Measurements from ENCODE around the gene CPVL. TPM values are rescaled to one million over a fixed set of nuclear protein-coding genes. Genes with fewer than 3 reads are reported as not detected.

CPVL gene
- polyA plus RNA-seq (ENCODE audit: low read depth in 6 of 6) = 1 to 10 TPM in 5 of 6 donors, under 1 TPM in 1; 0.82 to 5.5 (median 2.0) TPM

DNA sequence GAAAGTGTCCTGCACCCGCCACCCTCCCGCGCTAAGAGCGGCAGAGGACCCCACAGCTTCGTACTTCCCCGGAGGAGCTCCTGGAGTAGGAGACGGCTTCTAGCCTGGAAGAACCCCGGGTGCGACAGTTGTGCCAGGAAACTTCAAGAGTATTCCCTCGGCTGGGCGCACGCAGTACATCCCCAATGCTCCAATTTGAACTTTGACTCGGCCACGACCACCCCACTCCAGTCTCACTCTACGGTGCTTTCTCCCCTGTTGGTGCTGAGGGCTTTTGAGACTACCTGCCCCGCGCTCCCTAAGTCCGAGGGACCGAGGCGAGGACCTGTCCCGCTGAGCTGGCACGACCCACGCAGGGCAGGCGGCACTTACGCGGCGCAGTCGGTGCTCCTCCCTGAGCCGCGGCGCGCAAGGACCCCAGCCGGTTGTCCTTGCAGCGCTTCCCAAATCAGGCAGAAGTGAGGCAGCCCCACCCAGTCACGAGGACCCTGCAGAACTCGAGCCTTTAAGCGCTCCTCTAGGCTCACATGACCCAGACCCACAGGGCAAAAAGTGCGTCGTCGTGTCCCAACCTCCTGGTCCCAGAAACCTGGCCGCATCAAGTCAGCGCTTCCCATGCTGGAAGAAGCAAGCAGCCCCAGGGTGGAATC is at the start of gene CPVL:
Gene CPVL, minus strand, starts transcription at position 481 of the 650 bp plus-strand sequence. CDS start 25,476 bp downstream, outside the sequence.
- Mint-ChIP-seq H3K36me3 (no peaks in the 10 kb centered on the region), H3K4me1 (peaks cover 0 to 10% (median 0%) of the 10 kb centered on the region in 3 donors), H3K9me3 (peaks cover 0 to 2% (median 0%) of the 10 kb centered on the region in 7 donors), H3K27me3 (peaks cover 36 to 61% (median 43%) of the 10 kb centered on the region in 3 donors), H3K4me3 (peak within 1 kb of the TSS in 1 of 8 donors; percentile 58), H3K27ac (no peak within 1 kb of the TSS)
- DNase-seq (no peak), ATAC-seq (ENCODE audit: low read depth in 2 of 2) (no peak)

DNA sequence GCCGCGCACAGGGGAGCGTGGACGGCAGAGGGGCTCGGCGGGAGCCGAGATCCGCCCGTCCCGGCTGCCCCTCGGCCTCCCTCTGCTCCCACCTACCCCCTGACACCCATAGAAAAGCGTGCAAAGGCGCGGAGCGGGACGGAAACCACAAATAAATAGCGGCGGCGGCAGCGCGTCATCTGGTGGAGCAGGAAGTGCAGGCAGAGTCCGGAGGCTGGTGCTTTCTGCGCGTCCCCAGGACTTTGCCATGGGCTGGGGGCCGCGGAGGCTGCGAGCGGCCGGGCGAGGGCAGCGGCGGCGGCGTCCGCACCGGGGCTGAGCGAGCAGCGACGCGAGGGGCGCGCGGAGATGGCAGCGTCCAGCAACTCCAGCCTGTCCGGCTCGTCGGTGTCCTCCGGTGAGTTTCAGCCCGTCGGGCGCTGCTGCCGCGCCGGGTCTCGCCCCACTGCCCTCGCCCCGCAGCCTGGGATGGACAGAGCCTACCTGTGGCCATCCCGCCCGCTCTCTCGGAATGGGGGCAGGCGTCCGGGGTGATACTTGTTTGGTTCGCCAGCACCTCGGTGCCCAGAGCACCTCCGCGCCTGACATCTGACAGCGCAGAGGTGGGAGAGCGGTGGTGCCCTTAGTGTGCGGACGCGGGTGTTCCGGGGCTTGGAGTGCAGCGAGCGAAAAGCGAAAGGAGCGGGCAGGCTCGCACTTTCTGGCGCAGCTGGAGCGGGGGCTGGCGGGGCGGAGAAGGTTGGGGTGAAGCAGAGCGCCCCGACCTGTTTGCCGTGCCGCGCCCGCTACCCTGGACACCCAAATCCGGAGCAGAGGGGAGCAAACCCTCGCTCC is 48.5 kb upstream of the CPVL start, which contains the start of gene CHN2:
Gene CHN2, plus strand, starts transcription at position 182 of the 834 bp plus-strand sequence.
- no peaks in the 10 kb centered on the region for H3K36me3 Mint-ChIP-seq
- H3K4me1 Mint-ChIP-seq = peaks cover 8 to 21% (median 16%) of the 10 kb centered on the region in 3 donors
- ATAC-seq (ENCODE audit: low read depth in 2 of 2) = peak; percentile 57 to 68
- H3K4me3 Mint-ChIP-seq = peak within 1 kb of the TSS; percentile 54 to 90 (median 78)
- H3K27me3 Mint-ChIP-seq = peaks cover 64 to 78% (median 66%) of the 10 kb centered on the region in 3 donors
- peak; percentile 11 for DNase-seq
- H3K27ac Mint-ChIP-seq = peak within 1 kb of the TSS in 3 of 6 donors; percentile 10 to 49 (median 28)
- H3K9me3 Mint-ChIP-seq = no peaks in the 10 kb centered on the region

DNA sequence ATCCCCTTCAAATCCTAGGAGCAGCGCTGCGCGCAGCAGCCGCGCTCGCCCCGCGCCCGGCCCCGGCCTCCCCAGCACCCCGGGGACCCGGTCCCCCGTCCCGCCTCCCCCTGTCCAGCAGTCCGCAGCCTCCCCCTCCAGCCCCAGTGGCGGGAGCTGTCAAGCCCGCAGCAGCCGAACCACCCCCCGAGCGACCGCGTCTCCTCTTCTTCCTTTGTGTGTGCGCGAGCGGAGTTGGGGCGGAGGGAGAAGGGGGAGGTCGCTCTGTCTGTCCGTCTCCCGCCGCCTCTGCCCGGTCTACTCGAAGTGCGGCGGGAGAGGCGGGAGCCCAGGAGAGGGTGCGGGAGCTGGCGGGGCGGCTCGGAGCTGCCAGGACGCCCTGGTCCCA is 47.9 kb upstream of the CPVL start:
- ATAC-seq (ENCODE audit: low read depth in 2 of 2) = no peak
- Mint-ChIP-seq H3K36me3 (no peaks in the 10 kb centered on the region), H3K27me3 (peaks cover 68 to 82% (median 70%) of the 10 kb centered on the region in 3 donors), H3K27ac (no peak overlapping the region), H3K9me3 (no peaks in the 10 kb centered on the region), H3K4me3 (peak overlapping the region in 5 of 8 donors; percentile 54 to 79 (median 62)), H3K4me1 (peaks cover 11 to 21% (median 18%) of the 10 kb centered on the region in 3 donors)
- no peak for DNase-seq

GRCh38 chr7:29193316-29194205 is 47.2 kb upstream of the CPVL start:
- DNase-seq (no peak), ATAC-seq (ENCODE audit: low read depth in 2 of 2) (no peak)
- peaks cover 11 to 21% (median 18%) of the 10 kb centered on the region in 3 donors for H3K4me1 Mint-ChIP-seq
- peak overlapping the region in 2 of 6 donors; percentile 4 to 28 for H3K27ac Mint-ChIP-seq
- H3K9me3 Mint-ChIP-seq = no peaks in the 10 kb centered on the region
- H3K36me3 Mint-ChIP-seq = no peaks in the 10 kb centered on the region
- peak overlapping the region in 7 of 8 donors; percentile 17 to 82 (median 64) for H3K4me3 Mint-ChIP-seq
- H3K27me3 Mint-ChIP-seq = peaks cover 63 to 88% (median 75%) of the 10 kb centered on the region in 3 donors

DNA sequence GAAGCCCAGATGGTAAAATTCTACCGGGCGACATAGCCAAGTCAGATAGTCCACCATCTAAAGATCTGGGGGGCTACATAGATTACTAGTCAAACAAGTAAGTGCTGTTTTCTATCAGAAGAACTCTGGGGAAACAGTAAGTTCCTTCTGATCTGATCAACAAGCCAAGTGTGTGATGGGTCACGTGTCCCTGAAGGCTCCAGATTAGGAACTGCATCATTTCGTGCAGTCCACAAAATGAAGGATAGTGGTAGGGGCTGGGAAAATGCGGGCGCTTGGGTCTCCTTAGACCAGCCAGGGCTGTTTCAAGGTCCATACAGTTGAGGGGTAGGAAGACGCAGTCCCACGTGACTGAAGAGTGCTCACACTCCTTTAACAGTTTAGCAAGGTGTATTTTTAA is 46.5 kb upstream of the CPVL start:
- no peaks in the 10 kb centered on the region for H3K36me3 Mint-ChIP-seq
- peak overlapping the region in 1 of 6 donors; percentile 21 for H3K27ac Mint-ChIP-seq
- peaks cover 11 to 21% (median 18%) of the 10 kb centered on the region in 3 donors for H3K4me1 Mint-ChIP-seq
- no peaks in the 10 kb centered on the region for H3K9me3 Mint-ChIP-seq
- DNase-seq = no peak
- peaks cover 59 to 85% (median 72%) of the 10 kb centered on the region in 3 donors for H3K27me3 Mint-ChIP-seq
- ATAC-seq (ENCODE audit: low read depth in 2 of 2) = no peak
- H3K4me3 Mint-ChIP-seq = peak overlapping the region in 3 of 8 donors; percentile 24 to 50 (median 39)

DNA sequence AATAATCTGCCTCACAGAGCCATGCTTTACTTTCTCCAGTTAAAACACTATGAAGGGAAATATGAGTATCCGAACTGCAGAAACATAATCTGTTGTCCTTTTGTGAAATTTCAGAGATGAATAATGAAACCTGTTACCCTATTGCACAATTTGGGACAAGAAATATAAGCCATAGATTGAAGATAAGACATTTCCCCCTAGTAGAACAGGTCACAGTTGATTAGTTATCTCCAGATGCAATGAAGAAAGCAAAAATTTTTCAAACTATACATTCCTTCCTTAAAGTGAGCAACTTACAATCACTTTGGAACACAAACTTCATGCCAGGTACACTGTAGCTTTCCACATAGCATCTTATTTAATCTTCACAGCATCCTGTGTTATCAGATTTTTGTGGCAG is 46.0 kb upstream of the CPVL start:
- Mint-ChIP-seq H3K4me3 (peak overlapping the region in 1 of 8 donors; percentile 5), H3K27ac (no peak overlapping the region)
- ATAC-seq (ENCODE audit: low read depth in 2 of 2) = no peak

GRCh38 chr7:29190349-29191045 is 44.2 kb upstream of the CPVL start:
- no peaks in the 10 kb centered on the region for H3K36me3 Mint-ChIP-seq
- H3K4me3 Mint-ChIP-seq = no peak overlapping the region
- DNase-seq = no peak
- no peaks in the 10 kb centered on the region for H3K9me3 Mint-ChIP-seq
- peak overlapping the region in 1 of 6 donors; percentile 32 for H3K27ac Mint-ChIP-seq
- no peak for ATAC-seq (ENCODE audit: low read depth in 2 of 2)
- peaks cover 10 to 12% (median 10%) of the 10 kb centered on the region in 3 donors for H3K4me1 Mint-ChIP-seq
- peaks cover 43 to 70% (median 57%) of the 10 kb centered on the region in 3 donors for H3K27me3 Mint-ChIP-seq

More for the DNA sequence above, 46.0 kb upstream of the CPVL start:
- no peak for DNase-seq
- peaks cover 56 to 80% (median 67%) of the 10 kb centered on the region in 3 donors for H3K27me3 Mint-ChIP-seq
- H3K4me1 Mint-ChIP-seq = peaks cover 11 to 21% (median 18%) of the 10 kb centered on the region in 3 donors
- H3K36me3 Mint-ChIP-seq = no peaks in the 10 kb centered on the region
- H3K9me3 Mint-ChIP-seq = no peaks in the 10 kb centered on the region

DNA sequence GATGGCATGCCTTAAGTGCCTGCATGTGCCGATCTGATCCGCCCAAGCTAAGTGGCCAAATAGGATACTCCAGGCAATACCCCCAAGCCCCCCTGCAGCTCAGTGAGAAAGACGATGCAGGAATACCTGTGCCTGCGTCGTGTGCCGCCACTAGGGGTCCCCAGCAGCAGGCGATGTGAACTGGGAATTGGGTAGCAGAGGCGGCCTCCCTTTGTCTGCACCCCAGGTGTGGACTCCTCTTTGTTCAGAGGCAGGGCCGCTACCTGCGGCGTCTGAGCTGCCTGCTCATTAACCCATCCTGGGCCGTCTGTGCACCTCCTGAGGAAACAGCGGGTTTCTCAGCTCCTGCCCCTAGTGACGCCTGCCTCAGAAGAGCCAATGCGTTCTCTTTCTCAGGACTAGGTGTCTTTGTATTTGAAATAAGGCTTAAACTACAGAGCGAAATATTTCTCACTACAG is 43.4 kb upstream of the CPVL start:
- Mint-ChIP-seq H3K4me3 (peak overlapping the region in 1 of 8 donors; percentile 60), H3K27ac (no peak overlapping the region), H3K4me1 (peaks cover 3 to 7% (median 6%) of the 10 kb centered on the region in 3 donors), H3K27me3 (peaks cover 38 to 66% (median 50%) of the 10 kb centered on the region in 3 donors), H3K36me3 (no peaks in the 10 kb centered on the region), H3K9me3 (no peaks in the 10 kb centered on the region)
- DNase-seq (no peak), ATAC-seq (ENCODE audit: low read depth in 2 of 2) (no peak)

DNA sequence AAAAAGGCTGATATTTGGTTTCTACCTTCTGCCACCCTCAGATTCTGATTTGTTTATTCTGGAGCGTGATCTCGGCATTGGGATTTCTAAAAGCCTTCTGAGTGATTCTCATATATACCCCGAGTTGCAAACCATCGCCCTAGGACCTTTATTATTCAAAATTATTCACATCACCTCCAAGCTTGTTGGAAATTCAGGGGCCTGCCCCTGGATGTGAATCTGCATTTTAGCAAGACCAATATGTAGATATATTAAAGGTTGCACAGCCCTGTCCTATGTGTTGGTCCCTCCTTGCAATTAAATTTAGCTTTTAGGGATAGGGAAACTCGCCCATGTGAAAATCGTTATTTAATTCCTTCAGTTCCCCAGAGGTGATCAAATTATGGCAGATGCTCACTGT is 39.3 kb upstream of the CPVL start:
- Mint-ChIP-seq H3K27ac (no peak overlapping the region), H3K9me3 (no peaks in the 10 kb centered on the region), H3K4me3 (no peak overlapping the region), H3K4me1 (peaks cover 0 to 3% (median 2%) of the 10 kb centered on the region in 3 donors), H3K27me3 (peaks cover 15 to 30% (median 22%) of the 10 kb centered on the region in 3 donors), H3K36me3 (no peaks in the 10 kb centered on the region)
- DNase-seq (no peak), ATAC-seq (ENCODE audit: low read depth in 2 of 2) (no peak)

- Mint-ChIP-seq H3K4me3 (no peak overlapping the region), H3K27me3 (peaks cover 5 to 20% (median 17%) of the 10 kb centered on the region in 3 donors), H3K4me1 (peaks cover 0 to 1% (median 1%) of the 10 kb centered on the region in 3 donors), H3K27ac (no peak overlapping the region), H3K9me3 (no peaks in the 10 kb centered on the region), H3K36me3 (no peaks in the 10 kb centered on the region)
- ATAC-seq (ENCODE audit: low read depth in 2 of 2) = no peak
- no peak for DNase-seq
Measured at GRCh38 chr7:29184599-29184998, 38.3 kb upstream of the CPVL start.

DNA sequence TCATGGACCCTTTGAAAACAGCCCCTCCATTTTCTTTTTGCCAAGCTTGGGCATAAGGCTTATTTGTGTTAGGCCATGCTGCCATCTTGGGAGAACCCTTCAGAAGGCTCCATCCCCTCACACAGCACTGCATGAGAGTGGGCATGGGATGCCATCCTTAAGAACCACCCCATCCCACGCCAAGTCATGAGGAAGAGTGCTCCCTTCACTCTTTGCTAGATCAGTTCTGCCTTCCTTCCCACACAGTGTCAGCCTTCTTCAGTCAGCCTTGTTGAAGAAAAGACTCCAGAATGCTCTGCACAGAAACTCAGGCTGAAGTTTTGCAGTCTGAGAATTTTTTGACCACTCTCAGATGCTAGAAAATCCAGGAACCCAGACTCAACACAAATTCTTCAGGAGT is 32.8 kb upstream of the CPVL start:
- no peaks in the 10 kb centered on the region for H3K36me3 Mint-ChIP-seq
- DNase-seq (no peak), ATAC-seq (ENCODE audit: low read depth in 2 of 2) (no peak)
- peaks cover 0 to 2% (median 0%) of the 10 kb centered on the region in 3 donors for H3K4me1 Mint-ChIP-seq
- H3K27me3 Mint-ChIP-seq = peaks cover 8 to 20% (median 13%) of the 10 kb centered on the region in 3 donors
- H3K4me3 Mint-ChIP-seq = no peak overlapping the region
- no peak overlapping the region for H3K27ac Mint-ChIP-seq
- H3K9me3 Mint-ChIP-seq = peaks cover 0 to 2% (median 0%) of the 10 kb centered on the region in 7 donors

DNA sequence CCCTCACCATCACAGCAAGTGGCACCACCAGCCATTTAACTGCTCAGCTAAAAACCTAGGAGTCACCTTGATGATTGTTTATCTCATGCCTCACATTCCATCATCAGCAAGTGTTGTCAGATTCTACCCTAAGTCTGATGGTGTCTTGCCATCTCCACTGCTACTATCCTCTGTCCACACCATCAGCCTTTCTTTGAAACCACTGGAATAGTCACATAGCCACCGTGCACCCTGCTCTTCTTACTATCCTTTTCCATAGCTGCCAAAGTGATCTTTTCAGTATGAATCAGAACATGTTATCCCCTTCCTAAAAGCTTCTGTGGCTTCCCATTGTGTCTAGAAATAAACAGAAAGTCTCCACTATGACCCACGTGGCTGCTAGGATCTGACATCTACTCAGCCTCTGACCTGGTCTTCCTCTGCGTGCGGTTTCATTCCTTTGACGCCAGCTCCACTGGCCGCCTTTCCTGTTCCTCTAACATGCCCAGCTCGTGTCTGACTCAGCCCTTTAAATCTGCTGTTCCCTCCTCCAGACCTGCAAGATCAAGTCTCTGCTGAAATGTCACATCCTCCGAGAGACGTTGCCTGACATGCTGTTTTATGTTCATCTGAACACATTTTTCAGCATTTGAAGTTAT is 31.7 kb upstream of the CPVL start:
- H3K27ac Mint-ChIP-seq = no peak overlapping the region
- ATAC-seq (ENCODE audit: low read depth in 2 of 2) (no peak), DNase-seq (no peak)
- peaks cover 0 to 2% (median 0%) of the 10 kb centered on the region in 3 donors for H3K4me1 Mint-ChIP-seq
- peaks cover 0 to 4% (median 0%) of the 10 kb centered on the region in 7 donors for H3K9me3 Mint-ChIP-seq
- no peaks in the 10 kb centered on the region for H3K36me3 Mint-ChIP-seq
- H3K27me3 Mint-ChIP-seq = peaks cover 11 to 20% (median 13%) of the 10 kb centered on the region in 3 donors
- no peak overlapping the region for H3K4me3 Mint-ChIP-seq

Data from naive B cell (primary cell).